HL-60/S4 treated with retinoic acid at 250 ng/mL for 4 days and 3 days (cell line): ENCODE measurements around the gene MIGA2.
"Not testable (repeated sequence)": the region's sequence is repeated elsewhere in the genome, so short reads cannot be mapped to it uniquely, and the experiment has no call there.

Experiments
- in situ Hi-C: fragments of 300-500 bp; cut with MboI; formaldehyde crosslinking; loops from 2 replicates; pipeline ENCODE4 v1.7.0; 2022; ENCODE audit warnings: low sequenced_read_pairs

Gene MIGA2

DNA sequence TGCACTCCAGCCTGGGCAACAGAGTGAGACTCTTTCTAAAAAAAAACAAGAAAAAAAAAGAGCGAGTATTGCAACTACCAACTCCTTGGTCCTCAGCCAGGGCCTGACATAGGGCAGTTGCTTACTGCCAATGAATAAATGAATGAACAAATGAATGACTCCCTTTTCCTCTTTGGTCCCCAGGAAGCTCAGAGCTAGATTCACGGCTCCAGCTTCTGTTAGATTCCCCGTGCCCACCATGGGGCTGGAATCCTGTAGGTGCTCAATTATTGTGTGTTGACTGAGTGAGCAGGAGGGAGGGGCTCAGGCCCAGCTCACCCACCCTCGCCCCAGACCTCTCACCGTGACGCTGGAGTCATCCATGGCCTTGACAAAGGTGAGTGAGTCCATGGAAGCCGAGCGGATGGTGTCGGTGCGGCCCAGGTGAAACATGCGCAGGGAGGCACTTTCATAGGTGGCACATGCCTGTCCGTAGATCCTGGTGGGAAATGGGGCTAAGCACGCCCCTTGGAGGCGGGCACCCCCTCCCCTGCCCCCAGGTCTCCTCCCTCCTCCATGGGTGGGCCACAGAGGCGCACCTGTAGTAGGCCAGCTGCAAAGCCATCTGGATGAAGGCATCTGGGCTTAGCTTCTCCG is 61.4 kb downstream of the MIGA2 start:
- in situ Hi-C loops = no loop called here

DNA sequence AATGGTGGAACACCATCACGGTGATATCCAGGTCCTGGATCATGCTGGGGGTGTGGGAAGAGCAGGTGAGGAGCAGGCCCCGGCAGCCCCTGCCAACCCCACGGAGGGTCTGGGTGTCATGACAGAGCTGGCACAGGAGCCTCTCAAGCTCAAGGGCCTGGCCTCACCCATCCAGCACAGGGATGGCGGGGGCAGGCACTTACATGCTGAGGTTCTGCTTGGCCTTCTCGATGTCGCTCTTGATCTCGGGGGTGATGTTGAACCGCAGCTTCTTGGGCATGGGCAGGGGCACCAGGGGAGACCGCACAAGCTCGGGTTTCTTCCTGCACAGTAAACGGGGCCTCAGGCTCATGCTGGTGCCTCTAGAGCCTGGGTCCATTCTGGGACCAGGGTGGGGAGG is 61.9 kb downstream of the MIGA2 start:
- in situ Hi-C loops = no loop called here

DNA sequence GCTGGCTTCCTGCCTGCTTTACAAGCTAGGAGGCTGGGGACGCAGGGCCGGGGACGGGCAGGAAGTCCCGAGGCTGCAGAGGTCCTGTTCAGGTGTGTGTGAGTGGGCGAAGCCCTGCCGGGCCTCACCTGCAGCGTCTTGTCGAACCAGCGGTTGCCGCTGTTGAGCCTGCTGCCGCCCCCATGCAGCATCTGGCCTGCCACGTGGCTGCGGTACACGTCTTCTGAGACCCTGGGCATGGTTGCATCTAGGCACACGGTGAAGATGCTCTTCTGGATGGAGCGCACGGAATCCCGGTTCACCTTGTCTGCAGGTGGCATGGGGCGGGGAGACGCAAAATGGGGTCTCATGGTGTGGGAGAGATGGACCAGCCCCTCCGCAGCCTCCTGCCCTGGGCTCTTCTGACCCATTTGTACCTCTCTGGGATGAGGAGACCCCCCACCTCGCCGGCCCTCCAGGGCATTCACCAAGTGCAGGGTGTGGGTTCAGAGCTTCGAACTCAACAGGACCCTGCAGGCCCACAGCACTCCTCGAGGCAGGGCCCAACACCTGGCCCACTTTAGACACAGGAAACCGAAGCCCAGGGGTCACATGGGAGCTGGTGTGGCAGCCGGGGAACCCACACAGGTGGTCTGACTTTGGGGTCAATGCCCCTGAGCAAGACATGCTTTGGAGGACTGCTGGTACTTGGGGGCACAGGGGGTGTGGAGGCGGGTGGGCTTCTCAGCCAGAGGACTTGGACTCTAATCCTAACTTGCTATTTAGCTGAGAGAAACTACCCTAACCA is 64.2 kb downstream of the MIGA2 start:
- in situ Hi-C loops = no loop called here

DNA sequence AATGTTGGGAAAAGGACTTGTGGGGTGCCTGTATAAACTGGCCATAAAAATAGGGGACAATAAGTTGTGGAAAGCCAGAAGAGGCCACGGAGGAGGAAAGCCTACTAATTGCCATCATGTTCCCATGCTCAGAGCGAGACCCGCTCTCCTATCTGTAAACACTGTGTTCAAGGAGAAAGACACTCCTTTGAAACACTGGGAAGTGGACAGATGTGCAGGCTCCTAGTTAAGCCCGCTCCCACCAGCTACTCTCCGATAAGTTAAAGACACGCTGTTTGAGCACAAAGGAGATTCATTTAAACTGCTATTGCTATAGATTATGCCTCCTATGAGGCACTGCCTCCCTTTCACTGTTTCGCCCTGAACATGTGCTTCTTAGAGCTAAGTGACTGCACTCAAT is 64.9 kb downstream of the MIGA2 start:
- in situ Hi-C loops = no loop called here

DNA sequence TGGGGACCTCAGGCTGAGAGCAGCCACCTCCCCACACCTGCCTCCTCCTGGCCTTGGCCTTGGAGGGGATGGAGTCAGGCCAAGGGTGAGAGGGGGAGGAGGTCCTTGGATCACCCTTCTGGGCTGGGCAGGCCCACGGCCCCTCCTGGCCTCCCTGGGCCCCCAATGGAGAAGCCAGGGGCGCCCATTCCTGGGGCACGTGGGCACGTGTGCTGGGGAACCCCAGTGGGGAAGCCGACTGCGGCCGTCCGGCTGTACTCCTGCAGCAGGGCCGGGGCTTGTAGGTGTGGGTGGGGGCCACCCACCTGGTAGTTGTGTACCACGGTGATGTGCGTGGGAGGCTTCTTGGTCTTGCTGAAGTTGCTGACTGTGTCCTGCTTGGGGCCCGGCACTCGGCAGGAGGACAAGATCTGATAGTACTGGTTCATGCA is 65.7 kb downstream of the MIGA2 start:
- in situ Hi-C loops = no loop called here

DNA sequence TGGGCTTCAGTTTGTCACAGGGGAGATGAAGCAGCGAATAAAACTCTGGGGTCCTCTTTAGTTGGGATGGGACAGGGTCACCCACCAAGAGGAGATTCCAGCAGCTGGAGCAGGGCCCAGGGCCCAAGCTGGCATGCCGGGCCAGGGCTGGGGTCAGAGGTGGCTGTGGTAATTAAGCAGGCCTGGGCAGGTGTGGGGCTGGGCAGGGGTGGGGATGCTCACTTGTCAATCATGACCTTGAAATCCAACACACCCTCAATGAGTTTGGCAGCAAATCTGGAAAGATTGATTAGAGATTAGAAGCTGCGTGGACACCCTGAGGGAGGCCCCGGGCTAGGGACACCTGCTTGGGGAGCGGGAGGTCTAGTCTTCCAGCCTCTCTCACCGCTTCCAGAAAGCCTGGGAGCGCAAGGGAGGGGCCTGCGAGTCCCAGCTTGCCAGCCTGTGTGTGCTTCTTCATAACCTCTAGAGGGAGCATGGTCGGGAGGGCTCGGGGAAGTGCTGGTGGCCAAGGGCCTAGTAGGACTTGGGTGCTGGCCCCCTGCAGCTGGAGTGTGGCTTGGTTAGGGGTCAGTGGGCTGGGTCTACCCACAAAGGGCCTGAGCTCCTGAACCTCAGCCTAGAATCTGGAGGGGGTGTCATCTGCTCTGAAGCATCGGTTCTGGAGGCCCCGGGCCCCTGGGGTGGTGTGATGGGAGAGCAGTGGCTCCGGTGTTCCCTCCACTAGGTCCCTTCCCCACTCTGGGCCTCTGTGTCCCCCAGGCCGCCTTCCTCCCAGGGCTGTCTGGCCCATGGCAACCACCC is 66.6 kb downstream of the MIGA2 start:
- in situ Hi-C loops = no loop called here

DNA sequence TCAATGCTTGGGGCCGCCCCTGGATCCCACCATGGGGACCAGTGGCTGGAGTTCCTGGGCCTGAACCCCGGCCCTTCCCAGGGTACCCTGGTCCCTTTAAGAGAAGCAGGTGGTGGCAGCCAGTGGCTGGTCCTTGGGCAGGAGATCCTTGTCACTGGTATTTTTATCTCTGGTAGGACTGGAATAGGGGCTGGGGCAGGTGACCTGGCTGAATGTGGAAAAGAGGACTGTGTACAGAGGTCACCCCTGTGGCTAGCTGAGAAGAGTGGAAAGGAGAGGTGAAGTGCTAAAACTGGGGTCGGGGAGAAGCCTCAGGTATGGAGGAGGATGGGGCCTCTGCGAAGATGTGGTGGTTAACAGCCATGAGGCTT is 67.2 kb downstream of the MIGA2 start:
- in situ Hi-C loops = no loop called here

DNA sequence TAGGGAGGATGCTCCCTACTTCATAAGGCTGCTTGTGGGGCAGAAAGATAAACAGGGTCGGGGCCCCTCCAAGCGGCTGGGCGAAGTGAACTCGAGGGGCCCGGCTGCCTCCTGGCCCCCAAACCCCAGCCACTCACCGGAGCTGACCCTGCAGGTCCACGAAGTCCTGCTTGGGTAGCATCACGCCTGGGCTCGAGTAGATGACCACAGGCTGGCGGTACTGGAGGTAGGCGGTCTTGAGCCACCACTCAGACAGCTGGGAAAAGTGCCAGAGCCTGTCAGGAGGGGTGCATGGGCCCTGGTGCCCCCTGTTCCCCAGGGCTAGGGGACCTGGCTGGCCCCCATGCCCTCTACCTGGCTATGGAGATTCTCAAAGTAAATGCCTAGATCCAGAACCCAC is 67.6 kb downstream of the MIGA2 start:
- in situ Hi-C loops = no loop called here

DNA sequence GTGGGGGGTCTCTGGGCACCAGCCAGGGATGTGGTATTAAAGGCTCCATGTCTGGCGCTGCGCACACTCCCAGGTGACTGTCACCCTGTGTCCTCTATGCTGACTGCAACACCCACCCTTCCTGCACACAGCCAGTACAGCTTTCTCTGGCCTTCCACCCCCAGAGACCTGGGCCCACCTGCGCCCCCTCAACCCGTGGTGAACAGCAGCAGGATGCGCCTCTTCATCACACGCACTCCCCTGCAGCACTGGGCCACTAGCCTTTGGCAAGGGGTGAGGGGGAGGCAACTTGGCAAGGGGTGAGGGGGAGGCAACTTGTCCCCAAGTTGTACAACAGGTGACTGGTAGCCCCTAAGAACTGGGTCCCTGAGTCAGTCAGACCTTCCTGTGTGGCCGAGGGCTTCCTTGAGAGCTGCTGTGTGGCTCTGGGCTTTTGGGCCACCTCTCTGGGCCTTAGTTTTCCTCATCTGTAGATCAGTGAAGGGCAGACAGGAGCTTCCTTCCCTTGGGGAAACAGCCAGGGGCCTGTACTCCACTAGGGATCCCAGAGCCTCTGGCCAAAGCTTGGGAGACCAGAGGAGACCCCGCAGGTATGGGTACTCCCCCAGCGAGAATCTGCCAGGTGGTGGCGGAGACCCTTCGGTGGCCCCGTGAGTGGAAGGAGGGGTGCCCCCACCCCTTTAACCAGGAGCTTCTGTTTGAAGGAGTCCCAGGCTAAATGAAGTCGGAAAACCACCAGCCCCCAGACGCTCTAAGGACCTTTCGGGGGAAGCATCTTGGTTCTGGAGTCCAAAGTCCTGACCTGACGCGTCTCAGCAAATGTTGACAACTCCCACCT is 69.7 kb downstream of the MIGA2 start:
- in situ Hi-C loops = no loop called here

DNA sequence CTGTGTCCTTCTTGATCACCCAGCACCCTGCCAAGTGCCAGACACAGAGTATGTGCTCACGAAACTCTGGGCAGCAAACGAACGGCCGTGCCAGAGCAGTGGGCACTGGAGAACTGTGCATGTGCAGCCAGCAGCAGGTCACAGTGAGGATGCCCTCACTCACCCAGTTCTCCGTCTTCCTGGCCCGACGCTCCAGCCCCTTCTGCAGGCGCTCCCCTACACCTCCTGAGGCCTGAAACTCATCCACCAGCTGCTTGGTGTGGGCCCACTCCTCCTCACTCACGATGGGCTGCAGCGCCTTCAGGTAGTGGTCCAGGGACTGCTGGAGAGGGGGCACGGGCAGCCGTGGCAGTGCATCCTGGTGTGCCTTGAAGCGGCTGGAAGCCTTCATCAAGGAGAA is 71.2 kb downstream of the MIGA2 start:
- in situ Hi-C loops = no loop called here

DNA sequence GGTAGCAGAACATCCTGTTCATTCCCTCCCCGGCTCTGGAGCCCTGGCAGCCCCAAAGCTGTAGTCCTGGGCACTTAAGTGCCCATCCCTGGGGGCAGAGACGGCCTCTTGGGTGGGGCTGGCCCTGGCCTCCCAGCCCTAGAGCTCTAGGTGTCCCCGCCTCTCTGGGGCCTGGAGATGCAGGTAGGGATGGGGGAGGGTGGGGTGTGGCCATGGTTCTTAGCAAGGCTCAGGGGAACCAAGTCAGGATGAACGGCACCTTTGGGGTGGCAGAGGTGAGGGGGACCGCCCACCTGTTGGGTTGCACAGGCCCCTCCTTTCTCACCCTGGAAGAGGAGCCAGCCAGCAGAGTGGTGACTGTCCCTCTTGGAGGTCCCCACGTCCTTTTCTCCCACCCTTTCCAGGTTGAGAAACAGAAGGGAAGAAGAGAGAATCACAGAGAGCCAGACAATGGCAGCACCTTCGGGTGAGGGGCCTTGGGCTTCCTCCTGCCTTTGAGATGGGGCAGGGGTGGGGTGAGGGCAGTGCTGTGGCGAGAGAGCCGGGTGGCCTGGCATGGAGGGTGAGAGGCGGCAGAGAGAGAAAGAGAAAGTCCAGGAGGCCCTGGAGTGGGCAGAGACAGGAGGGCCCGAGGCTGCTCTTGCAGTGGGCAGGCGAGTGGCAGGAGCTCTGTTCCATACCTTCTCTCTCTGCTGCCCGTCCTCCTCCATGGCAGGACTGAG is 71.8 kb downstream of the MIGA2 start:
- in situ Hi-C loops = no loop called here

DNA sequence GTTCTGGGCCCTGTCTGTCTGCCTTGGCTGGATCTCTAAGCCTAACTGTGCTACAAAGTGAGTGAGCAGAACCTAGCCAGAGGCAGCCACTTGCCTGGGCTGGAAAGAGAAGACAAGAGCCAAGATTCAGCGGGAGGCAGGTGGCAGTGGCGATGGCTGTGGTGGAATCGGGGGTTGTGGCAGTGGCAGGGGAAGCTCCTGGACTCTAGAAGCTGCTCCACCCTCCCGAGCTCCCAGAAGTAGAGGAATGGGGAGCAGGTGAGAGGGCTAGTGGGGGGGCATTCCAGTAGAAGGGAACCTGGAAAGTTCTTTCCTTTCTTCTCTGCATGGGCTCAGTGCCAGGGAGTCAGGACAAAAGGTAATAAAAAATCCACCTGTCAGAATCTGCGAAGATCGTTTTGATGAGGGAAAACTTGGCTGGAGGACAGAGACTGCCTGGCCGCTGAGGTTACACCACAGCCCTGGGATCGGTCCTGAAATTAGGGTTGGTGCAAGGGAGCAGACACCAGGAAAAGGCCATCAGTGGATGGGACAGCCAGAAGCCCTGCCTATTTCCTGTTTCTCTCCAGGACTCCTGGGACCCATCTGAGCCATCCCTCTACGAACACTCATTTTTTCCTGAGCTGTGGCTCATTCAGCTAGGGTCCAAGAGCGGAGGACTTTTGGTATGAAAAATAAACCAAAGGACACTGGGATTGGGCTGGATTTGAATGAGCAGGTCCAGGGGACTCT is 72.5 kb downstream of the MIGA2 start:
- in situ Hi-C loops = no loop called here

DNA sequence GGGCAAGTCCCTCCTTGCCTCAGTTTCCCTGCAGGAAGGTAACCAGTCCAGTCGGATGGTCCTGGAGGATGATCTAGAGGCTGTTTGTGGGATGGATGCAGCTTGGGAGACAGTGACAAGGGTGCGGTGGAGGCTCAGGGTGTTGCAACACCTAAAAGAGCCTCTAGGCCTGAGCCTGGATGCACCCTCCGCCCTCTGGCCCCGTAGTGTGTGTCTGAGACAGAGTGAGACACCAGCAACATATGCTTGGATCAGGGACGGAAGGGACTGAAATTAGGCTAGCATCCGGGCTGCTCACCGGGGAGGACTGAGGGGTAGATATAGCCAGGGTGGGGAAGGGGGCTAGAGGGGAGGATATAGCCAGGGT is 73.1 kb downstream of the MIGA2 start:
- in situ Hi-C loops = no loop called here

DNA sequence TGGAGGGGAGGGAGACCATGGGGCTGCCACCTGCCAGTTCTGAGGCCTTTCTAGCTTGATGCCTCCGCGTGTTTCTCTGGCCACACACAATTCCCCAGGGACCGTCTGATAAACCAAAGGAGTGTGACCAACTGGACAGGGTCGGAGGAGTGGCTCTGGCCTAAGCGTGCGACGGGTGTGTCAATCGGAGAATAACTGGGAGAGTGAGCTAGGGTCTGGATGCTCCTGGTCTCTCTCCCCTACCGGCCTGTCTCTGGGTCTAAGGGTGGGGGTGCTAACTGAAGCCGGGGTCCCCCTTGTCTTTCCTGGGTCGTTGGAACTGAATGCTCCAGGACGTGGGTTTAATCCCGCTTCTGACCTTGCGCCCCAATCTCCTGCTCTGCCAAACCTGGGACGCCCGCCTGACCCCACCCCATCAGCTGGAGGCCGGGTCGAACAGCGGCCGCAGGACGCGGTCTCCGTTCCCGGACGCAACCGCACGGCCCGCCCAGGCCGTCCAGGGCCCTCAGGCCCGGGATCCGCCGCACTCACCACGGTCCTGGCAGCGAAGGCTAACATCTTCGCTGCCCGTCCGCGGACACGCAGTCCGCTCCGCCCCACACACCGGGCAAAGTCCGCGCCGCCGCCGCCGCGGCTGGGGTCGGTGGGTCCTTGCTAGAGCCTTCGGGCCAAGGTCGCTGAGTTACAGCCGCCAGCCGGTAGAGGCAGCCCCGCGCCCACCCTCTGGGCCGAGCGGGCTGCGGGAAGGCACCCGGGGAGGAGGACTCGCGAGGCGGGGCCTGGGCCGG is 73.7 kb downstream of the MIGA2 start:
- in situ Hi-C loops = no loop called here

DNA sequence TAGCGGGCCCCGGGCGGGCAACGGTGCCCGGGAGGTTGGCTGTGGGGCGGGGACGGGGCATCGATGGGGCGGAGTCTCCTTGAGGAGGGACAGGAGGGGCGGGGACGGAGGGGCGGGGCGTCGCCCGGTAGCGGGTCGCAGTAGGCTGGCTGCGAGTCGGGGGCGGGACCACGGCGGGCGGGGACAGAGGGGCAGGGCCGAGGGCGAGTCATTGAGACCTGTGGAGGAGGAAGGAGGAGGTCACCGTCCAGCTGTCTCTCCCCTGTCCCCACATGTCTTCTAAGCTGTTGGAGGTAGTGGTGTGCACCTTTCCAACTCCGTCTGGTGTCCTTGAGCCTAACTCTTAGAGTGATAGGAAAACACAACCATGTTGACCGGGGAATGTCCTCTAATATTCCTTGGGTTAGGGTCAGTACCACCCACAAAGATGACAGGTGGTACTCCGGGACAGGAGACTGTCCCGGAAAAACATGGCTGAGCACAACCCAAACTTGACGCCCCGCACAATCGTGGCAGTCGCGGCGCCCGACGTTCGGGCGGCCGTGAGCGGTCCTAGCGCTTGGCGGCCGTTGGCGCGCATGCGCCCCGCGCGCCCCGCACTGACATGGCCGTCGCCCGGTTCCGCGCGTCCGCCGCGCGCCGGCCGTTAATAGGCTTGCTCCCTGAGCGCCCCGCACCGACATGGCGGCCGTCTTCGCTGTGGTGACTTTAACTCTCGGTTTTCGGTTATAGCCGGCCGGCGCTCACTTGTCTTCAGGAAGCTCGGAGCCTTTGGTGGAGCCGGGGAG is 74.5 kb downstream of the MIGA2 start, which contains the start of the genes CRAT and PTPA:
CRAT (minus strand) TSS at position 54 of the 788 bp plus-strand sequence. CDS start 284 bp downstream, outside the sequence.
PTPA (plus strand) TSS at position 676 of the 788 bp plus-strand sequence. CDS start 186 bp downstream, outside the sequence.
- in situ Hi-C loops = no loop called here

DNA sequence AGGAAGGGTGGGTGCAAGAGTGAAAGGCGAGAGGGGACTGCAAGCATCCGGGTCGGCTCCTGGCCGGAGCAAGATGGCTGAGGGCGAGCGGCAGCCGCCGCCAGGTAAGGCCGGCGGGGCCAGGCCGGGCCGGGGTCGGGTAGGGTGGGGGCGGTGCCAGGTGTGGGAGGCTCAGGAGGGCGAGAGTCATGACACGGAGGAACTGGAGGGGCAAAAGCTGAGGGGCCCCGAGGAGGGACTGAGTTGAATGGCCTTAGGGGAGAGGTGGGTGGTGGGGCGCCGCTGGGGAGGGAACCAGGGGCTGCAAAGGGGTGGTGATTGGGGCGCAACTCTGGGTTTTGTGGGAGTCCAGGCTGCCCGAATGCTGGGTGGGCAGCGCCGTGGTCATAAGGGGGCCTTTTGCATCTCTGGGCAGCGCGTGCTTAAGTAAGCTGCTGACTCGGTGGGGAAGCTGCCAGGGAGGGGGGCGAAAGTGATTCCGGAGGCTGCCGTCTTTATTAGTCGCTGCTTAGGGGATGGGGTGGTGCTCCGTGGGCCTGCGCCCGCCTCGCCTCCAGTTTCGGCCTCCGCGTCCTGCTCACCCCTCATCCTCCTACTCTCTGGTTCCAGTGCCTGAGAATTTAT is 75.2 kb downstream of the MIGA2 start:
- in situ Hi-C loops = no loop called here

DNA sequence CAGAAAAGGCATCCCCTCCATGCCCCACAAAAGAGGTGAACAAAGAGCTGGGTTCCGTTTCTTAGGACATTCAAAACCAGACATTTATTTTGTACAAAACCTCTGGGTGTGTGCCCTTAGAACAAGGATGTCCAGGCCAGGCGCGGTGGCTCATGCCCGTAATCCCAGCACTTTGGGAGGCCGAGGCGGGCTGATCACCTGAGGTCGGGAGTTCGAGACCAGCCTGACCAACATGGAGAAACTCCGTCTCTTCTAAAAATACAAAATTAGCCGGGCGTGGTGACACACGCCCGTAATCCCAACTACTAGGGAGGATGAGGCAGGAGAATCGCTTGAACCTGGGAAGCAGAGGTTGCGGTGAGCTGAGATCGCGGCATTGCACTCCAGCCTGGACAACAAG is 76.1 kb downstream of the MIGA2 start:
- in situ Hi-C loops = not testable (repeated sequence)
